ENCODE measurements around the gene ADARB2. TPM values are rescaled to one million over a fixed set of nuclear protein-coding genes. Genes with fewer than 3 reads are reported as not detected.

ADARB2 gene
- total RNA-seq, 2 experiments from 2014 or later, result 1.3 to 1.4 TPM

GRCh38 chr10:1411451-1411850 lies 325.9 kb downstream of the ADARB2 start:
- Mint-ChIP-seq H3K27me3 (ENCODE audit: low read depth) (peaks cover 16% of the 10 kb centered on the region), H3K36me3 (ENCODE audit: low read depth) (no peaks in the 10 kb centered on the region)

GRCh38 chr10:1410469-1411395 lies 326.6 kb downstream of the ADARB2 start:
- H3K4me3 Mint-ChIP-seq, result no peak overlapping the region
- CTCF ChIA-PET, result no interaction called here
- no peaks in the 10 kb centered on the region for H3K9me3 Mint-ChIP-seq
- no peak for DNase-seq
- intact Hi-C loops (cut with micrococcal nuclease), result no loop called here
- no peak overlapping the region for H3K27ac Mint-ChIP-seq
- H3K36me3 Mint-ChIP-seq (ENCODE audit: low read depth), result no peaks in the 10 kb centered on the region
- H3K27me3 Mint-ChIP-seq (ENCODE audit: low read depth), result peaks cover 16% of the 10 kb centered on the region
- H3K4me1 Mint-ChIP-seq (ENCODE audit: low read depth), result no peaks in the 10 kb centered on the region

More at GRCh38 chr10:1411451-1411850, 325.9 kb downstream of the ADARB2 start:
- intact Hi-C loops (cut with micrococcal nuclease), result no loop called here
- Mint-ChIP-seq H3K9me3 (no peaks in the 10 kb centered on the region), H3K27ac (no peak overlapping the region), H3K4me1 (ENCODE audit: low read depth) (no peaks in the 10 kb centered on the region), H3K4me3 (no peak overlapping the region)
- no peak for DNase-seq
- CTCF ChIA-PET, result no interaction called here

GRCh38 chr10:1410032-1410431 lies 327.3 kb downstream of the ADARB2 start:
- Mint-ChIP-seq H3K27me3 (ENCODE audit: low read depth) (peaks cover 13% of the 10 kb centered on the region), H3K36me3 (ENCODE audit: low read depth) (no peaks in the 10 kb centered on the region), H3K27ac (no peak overlapping the region), H3K9me3 (no peaks in the 10 kb centered on the region), H3K4me3 (no peak overlapping the region), H3K4me1 (ENCODE audit: low read depth) (no peaks in the 10 kb centered on the region)
- intact Hi-C loops (cut with micrococcal nuclease), result no loop called here
- CTCF ChIA-PET, result no interaction called here
- no peak for DNase-seq

- Mint-ChIP-seq H3K4me1 (ENCODE audit: low read depth) (no peaks in the 10 kb centered on the region), H3K4me3 (no peak overlapping the region), H3K27me3 (ENCODE audit: low read depth) (peaks cover 9% of the 10 kb centered on the region), H3K36me3 (ENCODE audit: low read depth) (no peaks in the 10 kb centered on the region), H3K27ac (no peak overlapping the region), H3K9me3 (no peaks in the 10 kb centered on the region)
- no peak for DNase-seq
- CTCF ChIA-PET, result no interaction called here
- intact Hi-C loops (cut with micrococcal nuclease), result no loop called here
These were observed 327.9 kb downstream of the ADARB2 start for GRCh38 chr10:1409392-1409791.

- peaks cover 9% of the 10 kb centered on the region for H3K27me3 Mint-ChIP-seq (ENCODE audit: low read depth)
- no peaks in the 10 kb centered on the region for H3K36me3 Mint-ChIP-seq (ENCODE audit: low read depth)
- CTCF ChIA-PET, result interaction anchor here (1.0 kb wide), 1 partner anchor 12 kb away, joined by 3 read pairs; no protein-coding TSS in a partner anchor
- intact Hi-C loops (cut with micrococcal nuclease), result no loop called here
- H3K27ac Mint-ChIP-seq, result no peak overlapping the region
- no peak for DNase-seq
- H3K4me3 Mint-ChIP-seq, result no peak overlapping the region
- H3K9me3 Mint-ChIP-seq, result no peaks in the 10 kb centered on the region
- no peaks in the 10 kb centered on the region for H3K4me1 Mint-ChIP-seq (ENCODE audit: low read depth)
These were observed 328.5 kb downstream of the ADARB2 start for GRCh38 chr10:1408651-1409367.

- CTCF ChIA-PET, result no interaction called here
- H3K27ac Mint-ChIP-seq, result no peak overlapping the region
- no peak for DNase-seq
- no peaks in the 10 kb centered on the region for H3K9me3 Mint-ChIP-seq
- H3K36me3 Mint-ChIP-seq (ENCODE audit: low read depth), result no peaks in the 10 kb centered on the region
- H3K4me3 Mint-ChIP-seq, result no peak overlapping the region
- intact Hi-C loops (cut with micrococcal nuclease), result no loop called here
- H3K4me1 Mint-ChIP-seq (ENCODE audit: low read depth), result no peaks in the 10 kb centered on the region
- no peaks in the 10 kb centered on the region for H3K27me3 Mint-ChIP-seq (ENCODE audit: low read depth)
These were observed 330.1 kb downstream of the ADARB2 start for GRCh38 chr10:1406967-1407945.

GRCh38 chr10:1406132-1406966 lies 331.0 kb downstream of the ADARB2 start:
- Mint-ChIP-seq H3K27ac (no peak overlapping the region), H3K27me3 (ENCODE audit: low read depth) (peaks cover 2% of the 10 kb centered on the region), H3K4me3 (no peak overlapping the region), H3K9me3 (no peaks in the 10 kb centered on the region), H3K4me1 (ENCODE audit: low read depth) (no peaks in the 10 kb centered on the region), H3K36me3 (ENCODE audit: low read depth) (no peaks in the 10 kb centered on the region)
- CTCF ChIA-PET, result interaction anchor here (0.6 to 0.9 kb wide), 2 partner anchors 26 to 635 kb away, joined by 3 to 4 read pairs; no protein-coding TSS in a partner anchor
- intact Hi-C loops (cut with micrococcal nuclease), result no loop called here
- DNase-seq, result no peak

GRCh38 chr10:1404323-1405260 lies 332.7 kb downstream of the ADARB2 start:
- CTCF ChIA-PET, result interaction anchor here (1.5 to 1.9 kb wide), 2 partner anchors 17 to 36 kb away, joined by 3 to 6 read pairs; no protein-coding TSS in a partner anchor
- H3K27ac Mint-ChIP-seq, result no peak overlapping the region
- intact Hi-C loops (cut with micrococcal nuclease), result no loop called here

GRCh38 chr10:1403508-1404322 lies 333.6 kb downstream of the ADARB2 start:
- no peak overlapping the region for H3K27ac Mint-ChIP-seq
- H3K36me3 Mint-ChIP-seq (ENCODE audit: low read depth), result no peaks in the 10 kb centered on the region
- H3K4me1 Mint-ChIP-seq (ENCODE audit: low read depth), result no peaks in the 10 kb centered on the region
- CTCF ChIA-PET, result interaction anchor here (1.5 to 1.9 kb wide), 2 partner anchors 17 to 35 kb away, joined by 3 to 6 read pairs; no protein-coding TSS in a partner anchor
- no peak for DNase-seq
- intact Hi-C loops (cut with micrococcal nuclease), result no loop called here
- H3K27me3 Mint-ChIP-seq (ENCODE audit: low read depth), result peaks cover 2% of the 10 kb centered on the region
- no peaks in the 10 kb centered on the region for H3K9me3 Mint-ChIP-seq
- H3K4me3 Mint-ChIP-seq, result no peak overlapping the region

More at GRCh38 chr10:1404323-1405260, 332.7 kb downstream of the ADARB2 start:
- H3K36me3 Mint-ChIP-seq (ENCODE audit: low read depth), result no peaks in the 10 kb centered on the region
- H3K9me3 Mint-ChIP-seq, result no peaks in the 10 kb centered on the region
- H3K4me3 Mint-ChIP-seq, result no peak overlapping the region
- peaks cover 2% of the 10 kb centered on the region for H3K27me3 Mint-ChIP-seq (ENCODE audit: low read depth)
- H3K4me1 Mint-ChIP-seq (ENCODE audit: low read depth), result no peaks in the 10 kb centered on the region
- DNase-seq, result no peak

All from activated naive CD4-positive, alpha-beta T cell treated with anti-CD3 and anti-CD28 coated beads for 36 hours (primary cell).